ENCODE results near the gene CCT2.

The CCT2 gene

DNA sequence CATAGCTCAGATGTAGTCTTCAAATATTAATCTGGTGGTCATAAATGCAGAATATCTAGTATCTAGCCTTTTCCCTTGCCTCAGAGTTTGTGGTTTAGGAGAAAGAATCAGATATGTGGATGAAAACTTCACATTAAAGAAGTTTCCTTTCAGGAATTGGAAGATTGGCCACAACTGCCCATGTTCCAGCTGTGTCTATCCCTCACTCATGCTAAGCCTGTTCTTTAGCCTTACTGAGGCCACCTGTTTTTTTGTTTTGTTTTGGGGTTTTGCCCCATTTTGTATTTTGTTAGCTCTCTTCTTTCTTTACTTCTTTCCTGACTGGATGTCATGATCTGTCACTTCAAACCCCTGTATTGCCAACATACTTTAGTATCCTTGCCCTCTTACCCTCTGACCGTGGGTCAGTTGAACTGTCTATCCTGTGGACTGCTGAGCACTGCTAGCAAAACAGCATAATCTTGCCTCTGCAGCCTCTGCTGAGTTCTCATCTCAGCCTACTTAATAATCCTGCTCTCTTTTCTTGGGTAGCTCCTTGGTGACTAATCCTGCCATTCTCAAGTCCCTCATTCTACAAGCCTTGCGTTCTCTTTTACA lies 22.0 kb upstream of the CCT2 start:
- H3K27me3 ChIP-seq (ENCODE audit: insufficient read depth, low read length), result no peaks in the 10 kb centered on the region
- H2AFZ ChIP-seq (ENCODE audit: low read length, unreplicated experiment), result no peak overlapping the region
- H3K27ac ChIP-seq (ENCODE audit: low read depth, low read length), result no peak overlapping the region
- peaks cover 5% of the 10 kb centered on the region for H3K4me1 ChIP-seq (ENCODE audit: control insufficient read depth, insufficient read depth, low read length, unreplicated experiment)
- no peak overlapping the region for H3K4me3 ChIP-seq (ENCODE audit: low read depth, low read length)
- H3K36me3 ChIP-seq (ENCODE audit: insufficient read depth, low read length), result peaks cover 14% of the 10 kb centered on the region; the same call in 1 of the 2 replicates
- H3K79me2 ChIP-seq (ENCODE audit: control insufficient read depth, insufficient read depth, low read length, unreplicated experiment), result peaks cover 16% of the 10 kb centered on the region

DNA sequence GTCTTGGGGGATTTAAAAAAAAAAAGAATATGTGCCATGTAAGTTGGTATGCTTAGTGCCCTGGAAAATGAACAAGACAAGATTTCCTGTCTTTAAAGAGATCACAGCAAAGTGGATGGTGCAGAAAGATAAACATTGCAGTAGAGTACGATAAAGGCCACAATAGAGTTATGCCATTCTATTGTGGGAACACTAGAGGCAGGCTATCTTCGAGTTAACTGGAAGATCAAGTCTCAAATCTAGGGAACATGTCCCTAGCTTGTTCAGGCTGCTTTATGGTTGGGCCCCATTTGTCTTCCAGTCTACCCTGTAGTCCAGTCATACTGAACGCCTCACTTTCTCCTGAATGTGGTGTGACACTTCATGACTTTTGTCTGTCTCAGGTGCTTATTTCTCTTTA lies 18.7 kb upstream of the CCT2 start:
- Histone ChIP-seq H3K27ac (ENCODE audit: low read depth, low read length) (no peak overlapping the region), H3K79me2 (ENCODE audit: control insufficient read depth, insufficient read depth, low read length, unreplicated experiment) (peaks cover 3% of the 10 kb centered on the region)

DNA sequence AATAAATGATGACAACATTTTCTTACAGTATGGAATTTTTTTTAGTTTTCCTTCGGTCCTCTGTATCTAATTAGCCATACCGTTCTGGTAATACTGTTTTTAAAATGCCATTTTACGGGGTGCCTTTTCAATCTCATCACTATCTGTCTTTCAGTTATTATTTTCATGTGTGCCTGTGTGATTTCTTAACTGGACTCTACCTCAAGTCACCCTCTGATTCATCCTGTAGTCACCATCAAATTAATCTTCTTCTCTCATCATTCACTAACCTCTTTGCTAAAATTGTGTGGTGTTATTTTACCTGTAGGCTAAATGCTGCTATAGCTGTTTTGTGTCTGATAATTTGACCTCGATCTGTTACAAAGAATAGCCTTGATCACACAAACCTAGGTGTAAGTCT lies 16.0 kb upstream of the CCT2 start:
- Histone ChIP-seq H3K4me3 (ENCODE audit: low read depth, low read length) (peak overlapping the region; percentile 26), H3K27me3 (ENCODE audit: insufficient read depth, low read length) (no peaks in the 10 kb centered on the region), H2AFZ (ENCODE audit: low read length, unreplicated experiment) (no peak overlapping the region), H3K79me2 (ENCODE audit: control insufficient read depth, insufficient read depth, low read length, unreplicated experiment) (peaks cover 3% of the 10 kb centered on the region), H3K27ac (ENCODE audit: low read depth, low read length) (peak overlapping the region; percentile 90), H3K36me3 (ENCODE audit: insufficient read depth, low read length) (peaks cover 21% of the 10 kb centered on the region; the same call in 1 of the 2 replicates), H3K4me1 (ENCODE audit: control insufficient read depth, insufficient read depth, low read length, unreplicated experiment) (peaks cover 28% of the 10 kb centered on the region)

More for the DNA sequence above, 18.7 kb upstream of the CCT2 start:
- peaks cover 14% of the 10 kb centered on the region; the same call in 1 of the 2 replicates for H3K36me3 ChIP-seq (ENCODE audit: insufficient read depth, low read length)
- H3K4me1 ChIP-seq (ENCODE audit: control insufficient read depth, insufficient read depth, low read length, unreplicated experiment), result peaks cover 28% of the 10 kb centered on the region
- H3K4me3 ChIP-seq (ENCODE audit: low read depth, low read length), result no peak overlapping the region
- H2AFZ ChIP-seq (ENCODE audit: low read length, unreplicated experiment), result no peak overlapping the region
- no peaks in the 10 kb centered on the region for H3K27me3 ChIP-seq (ENCODE audit: insufficient read depth, low read length)

DNA sequence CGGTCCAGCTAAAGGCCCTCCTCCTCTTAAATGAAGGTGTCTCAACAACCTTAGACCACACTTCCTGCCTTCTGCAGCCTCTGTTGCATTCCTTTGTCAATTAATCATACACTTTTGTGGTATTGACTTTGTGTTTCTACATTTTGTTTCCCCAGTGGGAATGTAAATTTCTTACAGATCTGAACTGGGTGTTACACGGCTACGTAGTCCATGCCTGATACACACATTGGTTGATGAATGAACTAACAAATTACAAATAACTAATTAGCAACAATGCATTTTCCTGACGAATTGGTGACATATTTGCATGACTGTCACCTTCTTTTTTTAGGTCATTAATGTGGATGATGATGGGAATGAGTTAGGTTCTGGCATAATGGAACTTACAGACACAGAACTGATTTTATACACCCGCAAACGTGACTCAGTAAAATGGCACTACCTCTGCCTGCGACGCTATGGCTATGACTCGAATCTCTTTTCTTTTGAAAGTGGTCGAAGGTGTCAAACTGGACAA lies 15.2 kb upstream of the CCT2 start:
- H3K27me3 ChIP-seq (ENCODE audit: insufficient read depth, low read length), result no peaks in the 10 kb centered on the region
- peaks cover 23% of the 10 kb centered on the region for H3K36me3 ChIP-seq (ENCODE audit: insufficient read depth, low read length)
- H3K27ac ChIP-seq (ENCODE audit: low read depth, low read length), result peak overlapping the region; percentile 90
- H3K4me1 ChIP-seq (ENCODE audit: control insufficient read depth, insufficient read depth, low read length, unreplicated experiment), result peaks cover 29% of the 10 kb centered on the region
- peaks cover 3% of the 10 kb centered on the region for H3K79me2 ChIP-seq (ENCODE audit: control insufficient read depth, insufficient read depth, low read length, unreplicated experiment)
- peak overlapping the region; percentile 44 for H3K4me3 ChIP-seq (ENCODE audit: low read depth, low read length)
- no peak overlapping the region for H2AFZ ChIP-seq (ENCODE audit: low read length, unreplicated experiment)

DNA sequence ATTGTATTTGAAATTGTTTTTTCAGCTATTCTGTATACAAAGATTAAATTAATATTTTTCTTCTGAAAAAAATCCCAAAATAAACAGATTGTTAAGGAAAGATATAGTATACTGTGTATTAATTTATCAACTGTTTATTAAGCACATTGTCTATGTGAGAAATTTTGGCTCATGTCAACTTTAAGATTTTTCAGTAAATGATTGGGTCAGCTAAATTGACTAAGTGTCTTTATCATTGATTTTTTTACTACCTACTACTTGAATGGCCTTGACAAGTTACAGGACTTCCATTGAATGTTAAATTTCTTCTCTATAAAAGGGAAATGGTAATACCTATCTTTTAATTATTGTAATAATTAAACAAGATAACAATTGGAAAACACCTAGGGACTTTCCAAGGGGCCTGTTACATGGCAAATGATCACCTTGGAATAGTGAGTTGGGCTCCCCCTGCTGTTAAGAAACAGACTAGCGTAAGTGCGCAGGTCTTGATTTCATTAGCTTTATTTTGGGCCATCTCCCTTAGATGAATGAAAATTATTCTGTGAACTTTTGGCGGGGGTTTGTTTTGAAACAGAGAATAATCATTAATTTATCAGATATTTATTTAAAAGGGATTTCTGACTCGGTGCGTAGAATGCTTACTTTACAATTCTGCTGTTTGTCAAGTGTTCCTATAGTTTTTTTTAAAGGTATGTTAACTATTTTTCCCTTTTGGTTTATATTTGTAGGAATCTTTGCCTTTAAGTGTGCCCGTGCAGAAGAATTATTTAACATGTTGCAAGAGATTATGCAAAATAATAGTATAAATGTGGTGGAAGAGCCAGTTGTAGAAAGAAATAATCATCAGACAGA lies 14.5 kb upstream of the CCT2 start:
- Histone ChIP-seq H3K27me3 (ENCODE audit: insufficient read depth, low read length) (no peaks in the 10 kb centered on the region), H3K36me3 (ENCODE audit: insufficient read depth, low read length) (peaks cover 28% of the 10 kb centered on the region), H3K79me2 (ENCODE audit: control insufficient read depth, insufficient read depth, low read length, unreplicated experiment) (peaks cover 3% of the 10 kb centered on the region), H2AFZ (ENCODE audit: low read length, unreplicated experiment) (no peak overlapping the region), H3K27ac (ENCODE audit: low read depth, low read length) (peak overlapping the region; percentile 90), H3K4me3 (ENCODE audit: low read depth, low read length) (no peak overlapping the region), H3K4me1 (ENCODE audit: control insufficient read depth, insufficient read depth, low read length, unreplicated experiment) (peaks cover 36% of the 10 kb centered on the region)

DNA sequence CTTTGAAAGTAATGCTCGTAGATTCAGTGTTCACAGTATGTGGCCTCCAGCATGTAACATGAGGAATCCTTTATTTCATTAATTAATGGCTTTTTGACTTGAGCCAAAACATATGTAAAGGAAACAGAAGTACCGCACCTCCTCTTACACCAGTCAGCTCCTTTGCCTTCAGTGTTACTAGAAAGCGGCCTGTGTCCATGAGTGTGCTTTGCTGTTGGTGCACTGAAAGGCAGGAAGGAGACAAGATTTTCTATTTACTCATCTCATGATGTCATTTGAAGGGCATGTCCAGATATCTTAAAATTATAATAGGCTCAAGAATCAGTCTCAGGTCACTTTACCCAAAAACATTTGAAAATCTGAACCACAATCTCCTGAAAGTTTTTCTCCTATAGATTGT lies 9.9 kb upstream of the CCT2 start:
- Histone ChIP-seq H3K4me3 (ENCODE audit: low read depth, low read length) (no peak overlapping the region), H3K79me2 (ENCODE audit: control insufficient read depth, insufficient read depth, low read length, unreplicated experiment) (no peaks in the 10 kb centered on the region), H2AFZ (ENCODE audit: low read length, unreplicated experiment) (no peak overlapping the region), H3K27me3 (ENCODE audit: insufficient read depth, low read length) (no peaks in the 10 kb centered on the region), H3K4me1 (ENCODE audit: control insufficient read depth, insufficient read depth, low read length, unreplicated experiment) (peaks cover 10% of the 10 kb centered on the region), H3K36me3 (ENCODE audit: insufficient read depth, low read length) (peaks cover 25% of the 10 kb centered on the region), H3K27ac (ENCODE audit: low read depth, low read length) (no peak overlapping the region)

DNA sequence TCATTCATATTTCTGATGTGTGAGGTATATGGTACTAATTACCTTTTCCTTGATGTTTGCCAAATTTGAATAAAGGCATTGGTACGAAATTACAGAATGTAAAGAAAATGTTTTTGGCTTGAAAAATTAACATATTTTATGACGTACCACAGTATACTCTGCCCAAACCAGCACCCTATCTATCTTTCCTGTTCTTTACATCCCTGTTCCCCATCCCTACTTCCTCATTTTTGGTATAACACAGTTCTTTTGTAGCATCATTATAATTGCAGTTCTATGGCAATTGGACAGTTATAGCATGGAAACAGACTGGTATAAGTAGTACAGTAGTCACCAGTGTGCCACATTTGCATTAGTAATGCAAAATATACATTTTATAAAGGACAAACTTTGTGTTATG lies 7.0 kb upstream of the CCT2 start:
- Histone ChIP-seq H3K27ac (ENCODE audit: low read depth, low read length) (no peak overlapping the region), H3K36me3 (ENCODE audit: insufficient read depth, low read length) (peaks cover 19% of the 10 kb centered on the region), H2AFZ (ENCODE audit: low read length, unreplicated experiment) (no peak overlapping the region), H3K79me2 (ENCODE audit: control insufficient read depth, insufficient read depth, low read length, unreplicated experiment) (no peaks in the 10 kb centered on the region), H3K4me3 (ENCODE audit: low read depth, low read length) (no peak overlapping the region), H3K4me1 (ENCODE audit: control insufficient read depth, insufficient read depth, low read length, unreplicated experiment) (peaks cover 7% of the 10 kb centered on the region), H3K27me3 (ENCODE audit: insufficient read depth, low read length) (no peaks in the 10 kb centered on the region)

DNA sequence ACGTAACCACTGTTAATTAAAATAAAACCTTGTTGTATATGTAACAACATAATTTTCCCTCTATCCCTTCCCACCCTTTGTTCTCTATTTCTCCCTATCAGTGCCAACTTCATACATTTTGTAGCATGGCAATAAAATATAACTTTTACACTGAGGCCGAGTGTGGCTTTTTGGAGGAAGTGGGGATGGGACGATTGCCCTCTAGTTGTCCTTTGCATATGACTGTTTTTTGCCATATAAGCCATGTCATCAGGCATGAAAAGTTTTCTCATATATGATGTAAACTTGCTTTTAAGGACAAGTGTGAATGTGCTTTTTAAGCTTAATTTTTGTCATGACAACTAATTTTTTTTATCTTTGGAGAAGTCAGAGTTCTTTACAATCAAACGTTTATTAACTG lies 6.2 kb upstream of the CCT2 start:
- Histone ChIP-seq H3K4me1 (ENCODE audit: control insufficient read depth, insufficient read depth, low read length, unreplicated experiment) (peaks cover 7% of the 10 kb centered on the region), H3K4me3 (ENCODE audit: low read depth, low read length) (no peak overlapping the region), H3K27me3 (ENCODE audit: insufficient read depth, low read length) (no peaks in the 10 kb centered on the region), H3K27ac (ENCODE audit: low read depth, low read length) (no peak overlapping the region), H3K36me3 (ENCODE audit: insufficient read depth, low read length) (peaks cover 15% of the 10 kb centered on the region), H2AFZ (ENCODE audit: low read length, unreplicated experiment) (no peak overlapping the region), H3K79me2 (ENCODE audit: control insufficient read depth, insufficient read depth, low read length, unreplicated experiment) (no peaks in the 10 kb centered on the region)

DNA sequence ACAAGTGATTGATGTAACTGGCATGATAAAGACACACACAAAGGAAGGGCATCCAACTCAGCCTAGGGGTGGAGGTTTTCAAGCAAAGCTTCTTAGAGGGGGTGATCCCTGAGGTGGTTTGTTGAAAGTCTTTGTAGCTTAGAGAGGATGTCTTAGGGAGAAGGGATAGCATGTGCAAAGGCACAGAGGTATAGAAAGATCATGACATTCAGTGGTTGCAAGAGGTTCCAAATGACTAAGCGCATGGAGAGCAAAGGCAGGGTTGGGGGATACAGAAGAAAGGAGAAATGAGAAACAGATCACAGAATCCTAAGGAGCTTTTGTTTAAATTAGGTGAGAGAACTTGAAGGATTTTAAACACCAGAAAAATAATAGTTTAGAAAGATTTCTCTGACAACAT lies 5.2 kb upstream of the CCT2 start:
- Histone ChIP-seq H3K27me3 (ENCODE audit: insufficient read depth, low read length) (no peaks in the 10 kb centered on the region), H3K36me3 (ENCODE audit: insufficient read depth, low read length) (peaks cover 5% of the 10 kb centered on the region), H3K4me3 (ENCODE audit: low read depth, low read length) (no peak overlapping the region), H2AFZ (ENCODE audit: low read length, unreplicated experiment) (no peak overlapping the region), H3K27ac (ENCODE audit: low read depth, low read length) (no peak overlapping the region), H3K79me2 (ENCODE audit: control insufficient read depth, insufficient read depth, low read length, unreplicated experiment) (no peaks in the 10 kb centered on the region), H3K4me1 (ENCODE audit: control insufficient read depth, insufficient read depth, low read length, unreplicated experiment) (peaks cover 6% of the 10 kb centered on the region)

DNA sequence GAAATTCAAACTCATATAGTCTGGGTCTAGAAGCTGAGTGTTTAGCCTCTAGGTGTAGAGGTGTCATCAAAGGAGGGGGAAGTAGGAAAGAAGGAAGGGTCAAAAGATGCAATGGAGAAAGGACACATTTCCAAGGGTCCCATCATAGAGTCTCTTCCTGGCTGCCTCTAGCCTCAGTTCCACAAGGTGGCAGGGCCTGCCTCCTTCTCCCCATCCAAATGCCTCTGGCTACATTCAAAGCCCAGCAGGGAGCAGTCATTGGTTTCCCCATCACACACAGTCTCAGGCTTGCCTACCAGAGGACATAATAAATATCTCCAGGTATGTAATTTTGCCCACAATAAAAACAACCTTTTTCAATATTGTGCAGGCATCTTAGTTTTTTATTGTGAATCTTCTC lies 2.1 kb upstream of the CCT2 start:
- peaks cover 24% of the 10 kb centered on the region for H3K79me2 ChIP-seq (ENCODE audit: control insufficient read depth, insufficient read depth, low read length, unreplicated experiment)
- no peaks in the 10 kb centered on the region for H3K27me3 ChIP-seq (ENCODE audit: insufficient read depth, low read length)
- peaks cover 5% of the 10 kb centered on the region for H3K4me1 ChIP-seq (ENCODE audit: control insufficient read depth, insufficient read depth, low read length, unreplicated experiment)
- H2AFZ ChIP-seq (ENCODE audit: low read length, unreplicated experiment), result no peak overlapping the region
- H3K4me3 ChIP-seq (ENCODE audit: low read depth, low read length), result no peak overlapping the region
- H3K27ac ChIP-seq (ENCODE audit: low read depth, low read length), result no peak overlapping the region
- peaks cover 16% of the 10 kb centered on the region for H3K36me3 ChIP-seq (ENCODE audit: insufficient read depth, low read length)

DNA sequence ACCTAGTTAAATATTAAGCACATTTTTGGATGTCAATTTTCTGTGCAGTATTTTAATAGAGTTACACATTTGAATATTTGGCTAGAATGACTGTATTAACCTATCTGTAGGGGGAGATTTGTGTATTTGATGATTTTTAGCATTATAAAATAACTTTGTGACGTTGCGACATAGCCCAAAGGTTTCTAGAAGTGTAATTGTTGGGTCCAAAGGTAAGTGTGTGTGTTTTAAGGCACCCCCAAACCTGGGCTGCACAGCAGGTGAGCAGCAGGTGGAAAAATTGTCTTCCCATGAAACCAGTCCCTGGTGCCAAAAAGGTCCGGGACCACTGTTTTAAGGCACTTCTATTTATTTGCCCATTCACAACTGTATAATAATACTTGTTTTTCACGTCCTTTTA lies 3.3 kb downstream of the CCT2 start:
- H3K36me3 ChIP-seq (ENCODE audit: insufficient read depth, low read length), result peaks cover 50% of the 10 kb centered on the region
- H3K4me1 ChIP-seq (ENCODE audit: control insufficient read depth, insufficient read depth, low read length, unreplicated experiment), result peaks cover 5% of the 10 kb centered on the region
- no peak overlapping the region for H3K27ac ChIP-seq (ENCODE audit: low read depth, low read length)
- peaks cover 49% of the 10 kb centered on the region for H3K79me2 ChIP-seq (ENCODE audit: control insufficient read depth, insufficient read depth, low read length, unreplicated experiment)
- H3K27me3 ChIP-seq (ENCODE audit: insufficient read depth, low read length), result no peaks in the 10 kb centered on the region
- no peak overlapping the region for H3K4me3 ChIP-seq (ENCODE audit: low read depth, low read length)
- no peak overlapping the region for H2AFZ ChIP-seq (ENCODE audit: low read length, unreplicated experiment)

All from ACC112 (cell line).